H1 (cell line): ENCODE data around the gene GTF2H3. TPM values are rescaled to one million over a fixed set of nuclear protein-coding genes. Genes with fewer than 3 reads are reported as not detected.

Experiments
- CTCF ChIA-PET: fragments of 300-600 bp; sonication (Branson Sonifier 250); formaldehyde crosslinking; loops from one replicate; lab custom pipeline; 2021; ENCODE audit not compliant: partially characterized antibody; lab: Charles Lee
- POLR2A ChIA-PET: fragments of 300-600 bp; sonication (Branson Sonifier 250); formaldehyde crosslinking; loops from one replicate; lab custom pipeline; 2021; ENCODE audit warnings: inconsistent platforms; ENCODE audit not compliant: partially characterized antibody; lab: Charles Lee
- DNase-seq, 2 experiments: peaks; one replicate each; pipeline versions ENCODE4 v3.0.0 to v3.0.0-alpha.2; 2010 to 2022; ENCODE audit warnings: low spot score in 2 of 2, low read depth in 1 of 2, mixed read lengths in 1 of 2
- FAIRE-seq: peaks from 2 replicates; lab custom pipeline; 2011; peaks lifted over from hg19 to GRCh38; lab: Jason Lieb, UNC
- H2AFZ ChIP-seq: 2 replicates; pipeline ENCODE4 v1.8.1; 2012; ENCODE audit warnings: low read length, inconsistent platforms
- H2AK5ac ChIP-seq: 2 replicates; pipeline ENCODE4 v1.6.1; 2013; ENCODE audit warnings: low read depth, low read length
- H2BK120ac ChIP-seq: replicated peaks from 2 replicates; pipeline ENCODE3; 2013; ENCODE audit warnings: low read depth, low read length, inconsistent platforms
- H2BK12ac ChIP-seq: 2 replicates; pipeline ENCODE4 v1.6.1; 2013; ENCODE audit warnings: low read depth, low read length
- H2BK15ac ChIP-seq: 2 replicates; pipeline ENCODE4 v1.6.1; 2013; ENCODE audit warnings: low read length
- H2BK20ac ChIP-seq: 2 replicates; pipeline ENCODE4 v1.6.1; 2013; ENCODE audit warnings: low read length
- H2BK5ac ChIP-seq: 2 replicates; pipeline ENCODE4 v1.6.1; 2013; ENCODE audit warnings: low read depth, low read length
- H3K14ac ChIP-seq: 2 replicates; pipeline ENCODE4 v1.6.1; 2013; ENCODE audit warnings: inconsistent platforms; ENCODE audit not compliant: insufficient read length
- H3K18ac ChIP-seq: 2 replicates; pipeline ENCODE4 v1.6.1; 2013; ENCODE audit warnings: low read length; ENCODE audit errors: extremely low read depth
- H3K23ac ChIP-seq: 2 replicates; pipeline ENCODE4 v1.6.1; 2013; ENCODE audit warnings: inconsistent platforms; ENCODE audit not compliant: insufficient read length
- H3K23me2 ChIP-seq: 2 replicates; pipeline ENCODE4 v1.6.1; 2013; ENCODE audit warnings: low read depth, low read length
- H3K27ac ChIP-seq: 2 replicates; pipeline ENCODE4 v1.6.1; 2011; ENCODE audit warnings: low read depth, low read length, inconsistent platforms
- H3K27me3 ChIP-seq, 4 experiments: replicated peaks in 1 of 4; 1 replicate in 1 of 4; 2 replicates in 3 of 4; pipeline versions ENCODE4 v1.6.1 to v1.8.1; 2011 to 2013; ENCODE audit warnings: low read length in 3 of 4, mild to moderate bottlenecking in 3 of 4, inconsistent platforms in 2 of 4, mixed read lengths in 2 of 4, moderate library complexity in 1 of 4; ENCODE audit not compliant: control insufficient read depth in 3 of 4, insufficient read depth in 3 of 4; ENCODE audit errors: extremely low read depth in 1 of 4
- H3K36me3 ChIP-seq, 4 experiments: 2 replicates each; pipeline versions ENCODE4 v1.6.1 to v1.8.1; 2011 to 2013; ENCODE audit warnings: mild to moderate bottlenecking in 4 of 4, low read length in 3 of 4, moderate library complexity in 2 of 4, control low read depth in 1 of 4, inconsistent platforms in 1 of 4; ENCODE audit not compliant: insufficient read depth in 4 of 4, control insufficient read depth in 2 of 4
- H3K4ac ChIP-seq: replicated peaks from 2 replicates; pipeline ENCODE3; 2013; ENCODE audit warnings: low read length, low read depth, mixed read lengths, inconsistent platforms; ENCODE audit not compliant: insufficient read length
- H3K4me1 ChIP-seq, 4 experiments: replicated peaks in 1 of 4; 1 replicate in 1 of 4; 2 replicates in 3 of 4; pipeline versions ENCODE4 v1.6.1 to v1.8.1; 2011 to 2013; ENCODE audit warnings: low read length in 3 of 4, inconsistent platforms in 2 of 4, mixed read lengths in 1 of 4; ENCODE audit not compliant: insufficient read depth in 4 of 4, control insufficient read depth in 3 of 4
- H3K4me2 ChIP-seq, 2 experiments: 2 replicates each; pipeline versions ENCODE4 v1.6.1 to v1.8.1; 2011 to 2013; ENCODE audit warnings: low read depth in 2 of 2, low read length in 2 of 2, control low read depth in 1 of 2, inconsistent platforms in 1 of 2, mild to moderate bottlenecking in 1 of 2; ENCODE audit not compliant: insufficient read depth in 1 of 2
- H3K4me3 ChIP-seq, 4 experiments: fragments of 200-600, 300-600 bp in 1 of 4; sonication (generic), shearing (Covaris generic), sonication (Bioruptor Twin) in 1 of 4; 2 replicates each; pipeline versions ENCODE4 v1.5.1 to v1.8.1; 2011 to 2016; ENCODE audit warnings: low read length in 4 of 4, low read depth in 3 of 4, control low read depth in 2 of 4, inconsistent platforms in 2 of 4, mild to moderate bottlenecking in 2 of 4, mixed read lengths in 1 of 4, moderate library complexity in 1 of 4; ENCODE audit not compliant: insufficient read depth in 2 of 4; ENCODE audit errors: extremely low read depth in 1 of 4
- H3K56ac ChIP-seq: replicated peaks from 2 replicates; pipeline ENCODE3; 2013; ENCODE audit warnings: low read depth, mild to moderate bottlenecking, mixed read lengths, low read length, inconsistent platforms; ENCODE audit not compliant: insufficient read length
- H3K79me1 ChIP-seq: 2 replicates; pipeline ENCODE4 v1.6.1; 2013; ENCODE audit warnings: low read depth, low read length, control low read depth
- H3K79me2 ChIP-seq, 2 experiments: 2 replicates each; pipeline versions ENCODE4 v1.6.1 to v1.8.1; 2012 to 2013; ENCODE audit warnings: low read length in 2 of 2, mild to moderate bottlenecking in 2 of 2, inconsistent platforms in 1 of 2; ENCODE audit not compliant: insufficient read depth in 2 of 2, control insufficient read depth in 1 of 2
- H3K9ac ChIP-seq, 4 experiments: replicated peaks in 1 of 4; 1 replicate in 1 of 4; 2 replicates in 3 of 4; pipeline versions ENCODE4 v1.6.1 to v1.8.1; 2011 to 2013; ENCODE audit warnings: low read depth in 3 of 4, low read length in 3 of 4, control low read depth in 2 of 4, mild to moderate bottlenecking in 2 of 4, moderate library complexity in 2 of 4, inconsistent platforms in 1 of 4; ENCODE audit errors: extremely low read depth in 1 of 4
- H3K9me3 ChIP-seq, 2 experiments: 2 replicates each; pipeline versions ENCODE4 v1.6.1 to v1.8.1; 2012 to 2013; ENCODE audit warnings: mild to moderate bottlenecking in 2 of 2, moderate library complexity in 2 of 2, control low read depth in 1 of 2, inconsistent platforms in 1 of 2, low read depth in 1 of 2, low read length in 1 of 2, mixed read lengths in 1 of 2; ENCODE audit not compliant: insufficient read depth in 2 of 2
- H4K20me1 ChIP-seq, 2 experiments: replicated peaks in 1 of 2; 2 replicates each; pipeline versions ENCODE3 to v1.8.1; 2011 to 2013; ENCODE audit warnings: inconsistent platforms in 2 of 2, low read length in 2 of 2, mild to moderate bottlenecking in 1 of 2; ENCODE audit not compliant: insufficient read depth in 2 of 2, control insufficient read depth in 1 of 2
- H4K5ac ChIP-seq: 2 replicates; pipeline ENCODE4 v1.6.1; 2013; ENCODE audit warnings: low read length, low read depth, mixed read lengths, inconsistent platforms; ENCODE audit not compliant: insufficient read length
- H4K8ac ChIP-seq: 2 replicates; pipeline ENCODE4 v1.8.0; 2013; ENCODE audit warnings: mild to moderate bottlenecking, moderate library complexity, low read length, inconsistent platforms; ENCODE audit not compliant: insufficient read depth; ENCODE audit errors: extremely low read depth
- H4K91ac ChIP-seq: replicated peaks from 2 replicates; pipeline ENCODE3; 2013; ENCODE audit warnings: low read length, mixed read lengths, inconsistent platforms; ENCODE audit not compliant: insufficient read length
- CHD1 ChIP-seq: IDR thresholded peaks from 2 replicates; pipeline ENCODE4 v1.6.1; 2012; ENCODE audit warnings: low read depth, low read length, improper control_type of control experiment
- CREB1 ChIP-seq: IDR thresholded peaks from 2 replicates; pipeline ENCODE4 v1.6.1; 2012; ENCODE audit warnings: inconsistent platforms
- CTCF ChIP-seq, 3 experiments: IDR thresholded peaks; 1 replicate in 2 of 3; 2 replicates in 1 of 3; pipeline versions ENCODE4 v1.5.1 to v1.6.1; 2011; ENCODE audit warnings: low read length in 3 of 3, mild to moderate bottlenecking in 3 of 3, inconsistent platforms in 2 of 3, low read depth in 1 of 3, moderate library complexity in 1 of 3; ENCODE audit not compliant: insufficient read depth in 1 of 3; ENCODE audit errors: control extremely low read depth in 1 of 3
- EGR1 ChIP-seq: IDR thresholded peaks from 2 replicates; pipeline ENCODE4 v1.6.1; 2011; ENCODE audit warnings: low read depth, low read length, borderline replicate concordance
- EP300 ChIP-seq, 2 experiments: IDR thresholded peaks; 1 replicate in 1 of 2; 2 replicates in 1 of 2; pipeline ENCODE4 v1.6.1; 2011 to 2012; ENCODE audit warnings: low read depth in 2 of 2, low read length in 2 of 2, mild to moderate bottlenecking in 2 of 2, borderline replicate concordance in 1 of 2, inconsistent platforms in 1 of 2, moderate library complexity in 1 of 2
- HDAC2 ChIP-seq, 2 experiments: fragments of 300-600 bp in 1 of 2; sonication (generic) in 1 of 2; IDR thresholded peaks; 2 replicates each; pipeline ENCODE4 v1.6.1; 2011 to 2012; ENCODE audit warnings: low read depth in 2 of 2, low read length in 2 of 2, mild to moderate bottlenecking in 2 of 2, moderate library complexity in 2 of 2, borderline replicate concordance in 1 of 2, inconsistent platforms in 1 of 2
- HDAC6 ChIP-seq: IDR thresholded peaks from one replicate; pipeline ENCODE4 v1.7.1; 2012; ENCODE audit warnings: low read depth, mild to moderate bottlenecking, inconsistent platforms, low read length, moderate library complexity
- JUN ChIP-seq: IDR thresholded peaks from 2 replicates; pipeline ENCODE4 v1.6.1; 2011; ENCODE audit warnings: low read depth, mild to moderate bottlenecking, improper control_type of control experiment, low read length
- POLR2A ChIP-seq, 2 experiments: IDR thresholded peaks; 1 replicate in 1 of 2; 2 replicates in 1 of 2; pipeline ENCODE4 v1.6.1; 2011; ENCODE audit warnings: low read depth in 2 of 2, low read length in 2 of 2, mild to moderate bottlenecking in 2 of 2; ENCODE audit errors: control extremely low read depth in 1 of 2
- SRF ChIP-seq: IDR thresholded peaks from 2 replicates; pipeline ENCODE4 v1.6.1; 2011; ENCODE audit warnings: mild to moderate bottlenecking, low read depth, low read length, moderate library complexity
- TAF1 ChIP-seq: IDR thresholded peaks from 2 replicates; pipeline ENCODE4 v1.6.1; 2011; ENCODE audit warnings: mild to moderate bottlenecking, low read depth, low read length
- TBP ChIP-seq: IDR thresholded peaks from 2 replicates; pipeline ENCODE4 v1.6.1; 2011; ENCODE audit warnings: low read depth, low read length, improper control_type of control experiment
- TCF12 ChIP-seq: IDR thresholded peaks from 2 replicates; pipeline ENCODE4 v1.6.1; 2011; ENCODE audit warnings: low read depth, mild to moderate bottlenecking, low read length
- whole genome bisulfite sequencing, 2 experiments: shearing (Covaris generic) in 1 of 2; methylation state at CpG; one replicate each; pipeline versions ENCODE4 v1.1.6 to v1.1.7; 2013 to 2015; ENCODE audit warnings: low lambda C conversion rate in 2 of 2, mixed read lengths in 2 of 2, inconsistent platforms in 1 of 2, low coverage in 1 of 2, missing lambda C conversion rate in 1 of 2; ENCODE audit not compliant: insufficient replicate concordance in 2 of 2, insufficient coverage in 1 of 2, insufficient read length in 1 of 2; ENCODE audit errors: extremely low coverage in 1 of 2, missing lambda C conversion rate in 1 of 2; 5-methylcytosine and 5-hydroxymethylcytosine counted together
- polyA plus RNA-seq, 7 experiments: library from polyadenylated mRNA; depleted of rRNA in 3 of 7; stranded (reverse) in 5 of 7; unstranded in 2 of 7; fragments of >200 nt in 5 of 7; fragments of 200-250 nt in 2 of 7; gene quantifications; 1 replicate in 5 of 7; 2 replicates in 1 of 7; 4 replicates in 1 of 7; pipeline versions ENCODE4 v1.2.1 to v1.2.3, GENCODE V29; 2011 to 2013; ENCODE audit warnings: missing spikeins in 2 of 7, mixed read lengths in 2 of 7
- total RNA-seq: library from RNA; stranded (reverse); fragmentation: NEBNext Ultra II Directional; extraction: Animal tissue kit (Norgen Biotek cat#: 25700); gene quantifications from 2 replicates; pipeline ENCODE4 v1.2.1, GENCODE V29; 2021

GTF2H3 gene
- total and polyA plus RNA-seq, 2 of the 8 experiments (the other 6 are each of a cell fraction or from before 2014, with no cell fraction given): 21.0 to 32.1 TPM

- no peak overlapping the region for H3K56ac ChIP-seq
- CTCF ChIA-PET: no interaction called here
- no peak overlapping the region for H4K8ac ChIP-seq
- 81% methylated on average over 4 of the region's 4 CpGs; no CpG with 5 or more reads in 1 of the 2 experiments for WGBS, 2 experiments
- POLR2A ChIA-PET: interaction anchor here (0.9 to 1.6 kb wide), 2 partner anchors 8 to 9 kb away, joined by 3 to 7 read pairs; no protein-coding TSS in a partner anchor
- no peak for DNase-seq
- no peak overlapping the region for H2AK5ac ChIP-seq
- H4K5ac ChIP-seq: no peak overlapping the region
- no peak overlapping the region for H2BK20ac ChIP-seq
- peaks cover 6 to 11% of the 10 kb centered on the region in 2 experiments for H4K20me1 ChIP-seq
- no peak overlapping the region for H2BK12ac ChIP-seq
- H4K91ac ChIP-seq: no peak overlapping the region
- no peaks in the 10 kb centered on the region for H3K4me1 ChIP-seq
- H3K9me3 ChIP-seq: no peaks in the 10 kb centered on the region
- H3K18ac ChIP-seq: no peak overlapping the region
- H3K4ac ChIP-seq: no peak overlapping the region
- H2BK120ac ChIP-seq: no peak overlapping the region
- peaks cover 39 to 86% (median 79%) of the 10 kb centered on the region in 4 experiments for H3K36me3 ChIP-seq
- H3K9ac ChIP-seq: no peak overlapping the region
- H2BK15ac ChIP-seq: no peak overlapping the region
- no peaks in the 10 kb centered on the region for H3K23me2 ChIP-seq
- H3K27ac ChIP-seq: no peak overlapping the region
- H3K23ac ChIP-seq: no peak overlapping the region
- no peaks in the 10 kb centered on the region; the same call in 1 of the 2 replicates for H3K79me1 ChIP-seq
- H3K79me2 ChIP-seq: no peaks in the 10 kb centered on the region; a peak in 1 of 4 replicates
- H3K4me3 ChIP-seq: no peak overlapping the region
- H3K27me3 ChIP-seq: no peaks in the 10 kb centered on the region
- H3K4me2 ChIP-seq: no peak overlapping the region
- H2BK5ac ChIP-seq: no peak overlapping the region
- H2AFZ ChIP-seq: no peak overlapping the region
- H3K14ac ChIP-seq: no peak overlapping the region
- FAIRE-seq: no peak
- no peak for TF ChIP-seq CREB1
- no peak for TF ChIP-seq EGR1
- TF ChIP-seq CHD1: no peak
- no peak for TF ChIP-seq TCF12
- no peak for TF ChIP-seq HDAC6
- no peak for TF ChIP-seq EP300 (IDR thresholded peaks at IDR 0.05; ENCODE audit: borderline replicate concordance in 1 of 2, low read depth in 2 of 2, low read length in 2 of 2)
- TF ChIP-seq TAF1: no peak
- TF ChIP-seq JUN: no peak
- no peak for TF ChIP-seq TBP
- no peak for TF ChIP-seq SRF
- no peak for TF ChIP-seq HDAC2 (IDR thresholded peaks at IDR 0.05; ENCODE audit: borderline replicate concordance in 1 of 2, low read depth in 2 of 2, low read length in 2 of 2)
- TF ChIP-seq POLR2A (IDR thresholded peaks at IDR 0.05; ENCODE audit: control extremely low read depth in 1 of 2, low read depth in 2 of 2, low read length in 2 of 2): no peak
- no peak for TF ChIP-seq CTCF (IDR thresholded peaks at IDR 0.05; ENCODE audit: control extremely low read depth in 1 of 3, insufficient read depth in 1 of 3, low read depth in 1 of 3, low read length in 3 of 3)
Observed at GRCh38 chr12:123614531-123614930, 19.1 kb upstream of the GTF2H3 start.
